BLaER1 (cell line): ENCODE results near the gene HDLBP.

Source experiments
- H3K27ac ChIP-seq: shearing (Covaris generic); formaldehyde crosslinking; 2 replicates; pipeline ENCODE4 v1.8.1; 2022
- H3K27me3 ChIP-seq: shearing (Covaris generic); formaldehyde crosslinking; 2 replicates; pipeline ENCODE4 v1.8.1; 2022
- H3K36me3 ChIP-seq: shearing (Covaris generic); formaldehyde crosslinking; 2 replicates; pipeline ENCODE4 v1.8.1; 2022
- H3K4me1 ChIP-seq: shearing (Covaris generic); formaldehyde crosslinking; 2 replicates; pipeline ENCODE4 v1.8.1; 2022
- H3K4me2 ChIP-seq: shearing (Covaris generic); formaldehyde crosslinking; 2 replicates; pipeline ENCODE4 v1.8.1; 2022
- H3K4me3 ChIP-seq: shearing (Covaris generic); formaldehyde crosslinking; 2 replicates; pipeline ENCODE4 v1.8.1; 2022
- H3K9ac ChIP-seq: shearing (Covaris generic); formaldehyde crosslinking; 2 replicates; pipeline ENCODE4 v1.8.1; 2022
- H3K9me3 ChIP-seq: shearing (Covaris generic); formaldehyde crosslinking; 2 replicates; pipeline ENCODE4 v1.8.1; 2022
- H4K20me1 ChIP-seq: shearing (Covaris generic); formaldehyde crosslinking; 2 replicates; pipeline ENCODE4 v1.8.1; 2022
- Cebpa-rat ChIP-seq: shearing (Covaris generic); IDR thresholded peaks from 2 replicates; pipeline ENCODE4 v1.8.1; 2022

HDLBP gene

DNA sequence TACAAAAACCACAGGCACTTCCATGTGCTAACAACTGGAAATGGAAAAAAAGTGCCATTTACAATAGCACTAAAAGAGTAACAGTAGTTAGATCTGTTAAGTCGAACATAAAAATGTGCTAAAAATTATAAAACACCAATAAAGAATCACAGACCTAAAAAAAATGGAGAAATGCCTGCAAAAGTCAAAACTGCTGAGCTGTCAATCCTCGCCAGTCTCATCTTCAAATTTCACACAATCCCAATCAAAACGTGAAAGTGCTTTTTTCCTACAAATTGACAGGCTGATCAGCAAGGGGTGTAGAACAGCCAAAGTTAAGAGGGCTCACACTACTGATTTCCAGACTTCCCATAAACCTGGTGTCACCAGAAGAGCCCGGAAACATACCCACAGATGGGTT lies 73.8 kb downstream of the HDLBP start:
- no peaks in the 10 kb centered on the region for H3K4me1 ChIP-seq
- H3K4me3 ChIP-seq = no peak overlapping the region
- peaks cover 99% of the 10 kb centered on the region for H3K36me3 ChIP-seq
- H3K9me3 ChIP-seq = no peaks in the 10 kb centered on the region
- no peak for TF ChIP-seq Cebpa-rat
- H3K27me3 ChIP-seq = no peaks in the 10 kb centered on the region
- no peak overlapping the region for H3K27ac ChIP-seq
- peaks cover 43% of the 10 kb centered on the region for H4K20me1 ChIP-seq
- H3K4me2 ChIP-seq = no peak overlapping the region
- no peak overlapping the region for H3K9ac ChIP-seq

DNA sequence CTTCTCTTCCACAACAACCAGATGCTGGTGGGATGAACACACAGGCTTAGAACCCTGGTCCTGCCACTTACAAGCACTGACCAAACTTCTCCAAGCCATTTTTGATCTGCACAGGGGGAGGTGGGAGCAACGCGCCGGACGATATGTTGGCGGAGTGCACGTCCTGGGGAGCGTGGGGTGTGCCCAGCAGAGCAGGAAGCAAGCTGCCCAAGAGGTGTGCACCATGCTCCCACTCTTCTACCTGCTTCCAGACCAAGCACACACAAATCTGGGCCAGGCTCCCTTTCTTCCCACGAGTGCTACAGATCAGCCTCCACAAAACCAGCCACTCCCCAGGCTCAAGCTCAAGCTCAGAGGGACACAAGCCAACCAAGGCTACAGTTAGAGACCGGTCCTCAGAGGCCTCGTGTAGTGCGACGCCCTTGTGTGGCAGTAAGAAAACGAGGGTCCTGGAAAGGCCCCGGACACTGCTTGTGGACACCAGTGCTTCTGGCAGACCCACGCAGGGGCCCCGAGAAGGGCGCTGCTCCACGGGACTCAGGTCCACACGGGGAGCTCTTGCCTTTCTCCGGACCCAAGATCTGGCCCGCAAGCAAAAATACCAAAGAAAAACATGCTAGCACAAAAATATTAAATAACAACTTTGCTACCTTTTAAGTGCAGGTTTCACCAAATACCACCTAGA lies 75.0 kb downstream of the HDLBP start:
- Histone ChIP-seq H3K9ac (no peak overlapping the region), H4K20me1 (peaks cover 39% of the 10 kb centered on the region), H3K9me3 (no peaks in the 10 kb centered on the region), H3K4me3 (no peak overlapping the region), H3K27ac (no peak overlapping the region), H3K27me3 (no peaks in the 10 kb centered on the region), H3K36me3 (peaks cover 99% of the 10 kb centered on the region), H3K4me2 (no peak overlapping the region), H3K4me1 (no peaks in the 10 kb centered on the region)
- TF ChIP-seq Cebpa-rat = no peak

DNA sequence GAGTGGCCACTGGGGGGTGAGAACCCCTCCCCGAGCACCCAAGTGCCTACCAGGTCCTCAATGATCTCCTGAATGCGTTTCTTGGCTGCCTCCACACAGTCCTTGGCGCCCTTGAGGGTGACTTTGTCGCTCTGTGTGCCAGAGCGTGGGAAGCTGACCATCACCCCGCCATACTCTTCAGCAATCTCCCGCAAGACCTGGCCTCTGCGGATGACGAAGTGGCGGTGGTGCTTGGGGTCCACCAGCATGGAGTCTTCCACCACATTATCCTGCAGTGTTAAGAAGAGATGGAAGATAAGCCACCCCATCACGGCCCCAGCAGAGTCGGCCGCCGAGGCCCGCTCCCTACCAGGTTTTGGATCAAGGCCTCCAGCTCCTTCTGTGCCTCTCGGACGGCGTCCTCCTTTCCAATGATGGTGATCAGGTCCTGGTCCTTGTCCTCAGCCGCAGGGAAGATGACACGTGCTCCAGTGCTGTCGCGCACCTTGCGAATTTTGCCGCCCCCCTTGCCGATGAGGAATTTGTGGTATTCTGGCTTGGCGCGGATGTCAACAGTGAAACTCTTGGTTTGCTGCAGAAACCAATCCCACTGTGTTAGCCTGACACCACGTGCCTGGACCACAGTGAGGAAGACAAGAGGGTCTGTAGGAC lies 75.8 kb downstream of the HDLBP start:
- Histone ChIP-seq H3K27me3 (no peaks in the 10 kb centered on the region), H3K36me3 (peaks cover 100% of the 10 kb centered on the region), H3K27ac (no peak overlapping the region), H3K9ac (no peak overlapping the region), H3K4me2 (no peak overlapping the region), H3K4me1 (no peaks in the 10 kb centered on the region), H3K4me3 (no peak overlapping the region), H4K20me1 (peaks cover 37% of the 10 kb centered on the region), H3K9me3 (no peaks in the 10 kb centered on the region)
- no peak for TF ChIP-seq Cebpa-rat

GRCh38 chr2:241238693-241239198 lies 76.7 kb downstream of the HDLBP start:
- H3K36me3 ChIP-seq = peaks cover 100% of the 10 kb centered on the region
- peaks cover 44% of the 10 kb centered on the region for H4K20me1 ChIP-seq
- H3K27me3 ChIP-seq = no peaks in the 10 kb centered on the region
- H3K9me3 ChIP-seq = no peaks in the 10 kb centered on the region
- H3K9ac ChIP-seq = no peak overlapping the region
- no peak for TF ChIP-seq Cebpa-rat
- no peak overlapping the region for H3K4me2 ChIP-seq
- no peak overlapping the region for H3K4me3 ChIP-seq
- no peaks in the 10 kb centered on the region for H3K4me1 ChIP-seq
- H3K27ac ChIP-seq = no peak overlapping the region

DNA sequence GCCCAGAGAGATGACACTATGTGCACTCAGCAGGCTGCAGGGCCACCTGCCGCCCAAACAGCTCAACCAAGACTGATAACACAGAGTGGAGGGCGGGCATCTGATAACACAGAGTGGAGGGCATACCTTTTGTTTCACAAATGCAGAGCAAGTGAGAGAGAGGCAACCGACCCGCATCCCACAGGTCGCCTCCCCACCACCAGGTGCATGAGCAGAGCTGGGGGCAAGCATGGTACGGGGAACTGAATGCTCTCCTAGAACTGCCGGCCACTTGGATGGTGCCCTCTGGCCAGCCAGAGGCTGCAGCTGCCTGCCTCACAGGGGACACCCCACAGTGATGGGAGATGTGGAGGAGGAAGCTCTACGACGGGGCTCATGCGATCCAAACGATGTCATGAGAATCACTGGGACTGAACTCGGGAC lies 77.5 kb downstream of the HDLBP start:
- H4K20me1 ChIP-seq = peaks cover 52% of the 10 kb centered on the region
- no peak overlapping the region for H3K9ac ChIP-seq
- H3K4me1 ChIP-seq = no peaks in the 10 kb centered on the region
- H3K27me3 ChIP-seq = no peaks in the 10 kb centered on the region
- H3K36me3 ChIP-seq = peaks cover 100% of the 10 kb centered on the region
- H3K9me3 ChIP-seq = no peaks in the 10 kb centered on the region
- H3K27ac ChIP-seq = no peak overlapping the region
- H3K4me3 ChIP-seq = no peak overlapping the region
- no peak for TF ChIP-seq Cebpa-rat
- H3K4me2 ChIP-seq = no peak overlapping the region

DNA sequence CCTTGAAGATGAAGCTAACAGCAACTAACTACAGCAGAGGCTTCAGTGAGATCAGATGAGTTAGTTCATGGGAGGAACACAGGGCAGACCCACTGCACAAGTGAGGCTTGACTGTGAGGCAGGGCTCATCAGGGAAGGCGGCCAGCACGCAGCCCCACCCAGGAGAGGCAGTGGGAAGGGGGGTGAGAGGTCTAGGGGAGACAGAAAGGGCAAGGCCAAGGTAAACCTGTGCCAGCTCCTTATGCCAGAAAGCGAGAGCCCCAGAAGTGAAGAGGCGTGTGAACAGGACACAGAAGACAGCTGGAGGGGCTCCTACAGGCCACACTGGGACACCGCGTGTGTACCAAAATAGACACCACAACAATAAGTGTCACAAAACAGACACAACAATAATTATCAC lies 78.4 kb downstream of the HDLBP start:
- Histone ChIP-seq H3K4me1 (no peaks in the 10 kb centered on the region), H3K9ac (no peak overlapping the region), H3K4me3 (no peak overlapping the region), H3K4me2 (no peak overlapping the region), H3K9me3 (no peaks in the 10 kb centered on the region), H4K20me1 (peaks cover 53% of the 10 kb centered on the region), H3K36me3 (peaks cover 100% of the 10 kb centered on the region), H3K27me3 (no peaks in the 10 kb centered on the region), H3K27ac (no peak overlapping the region)
- no peak for TF ChIP-seq Cebpa-rat

- no peaks in the 10 kb centered on the region for H3K27me3 ChIP-seq
These were observed 79.4 kb downstream of the HDLBP start for GRCh38 chr2:241235859-241236593.

GRCh38 chr2:241234962-241235740 lies 80.3 kb downstream of the HDLBP start:
- no peak for TF ChIP-seq Cebpa-rat
- peaks cover 52% of the 10 kb centered on the region for H4K20me1 ChIP-seq
- no peak overlapping the region for H3K9ac ChIP-seq
- H3K4me1 ChIP-seq = no peaks in the 10 kb centered on the region
- H3K4me2 ChIP-seq = no peak overlapping the region
- peaks cover 100% of the 10 kb centered on the region for H3K36me3 ChIP-seq
- no peaks in the 10 kb centered on the region for H3K9me3 ChIP-seq
- no peak overlapping the region for H3K27ac ChIP-seq
- no peak overlapping the region for H3K4me3 ChIP-seq
- H3K27me3 ChIP-seq = no peaks in the 10 kb centered on the region

More at GRCh38 chr2:241235859-241236593, 79.4 kb downstream of the HDLBP start:
- Histone ChIP-seq H3K36me3 (peaks cover 100% of the 10 kb centered on the region), H3K4me2 (no peak overlapping the region), H3K4me1 (no peaks in the 10 kb centered on the region), H3K9me3 (no peaks in the 10 kb centered on the region), H3K4me3 (no peak overlapping the region), H3K27ac (no peak overlapping the region), H4K20me1 (peaks cover 58% of the 10 kb centered on the region), H3K9ac (no peak overlapping the region)
- no peak for TF ChIP-seq Cebpa-rat

- Histone ChIP-seq H3K27ac (no peak overlapping the region), H3K9ac (no peak overlapping the region), H3K36me3 (peaks cover 99% of the 10 kb centered on the region), H3K4me3 (no peak overlapping the region), H4K20me1 (peaks cover 46% of the 10 kb centered on the region), H3K4me1 (no peaks in the 10 kb centered on the region), H3K27me3 (no peaks in the 10 kb centered on the region), H3K9me3 (no peaks in the 10 kb centered on the region), H3K4me2 (no peak overlapping the region)
- no peak for TF ChIP-seq Cebpa-rat
These were observed 81.2 kb downstream of the HDLBP start for GRCh38 chr2:241234066-241234790.
